Left ventricle myocardium superior (tissue), 1 donor: ENCODE results near the gene MFSD1. TPM values are rescaled to one million over a fixed set of nuclear protein-coding genes. Genes with fewer than 3 reads are reported as not detected.

Source experiments
- ATAC-seq: fragments of 200-7000 bp; cut with Tn5 transposase; one replicate; pipeline ENCODE4 v1.9.1; 2020; ENCODE audit warnings: mild to moderate bottlenecking, moderate library complexity
- DNase-seq: peaks from one replicate; pipeline ENCODE4 v3.0.0-alpha.2; 2020
- intact Hi-C: fragments of 100-400 bp; cut with micrococcal nuclease; formaldehyde crosslinking; loops from one replicate; pipeline ENCODE4 v1.11.0; 2022
- total RNA-seq: library from RNA; stranded (reverse); fragmentation: NEBNext Ultra II Directional; extraction: Animal tissue kit (Norgen Biotek cat#: 25700); gene quantifications from one replicate; pipeline ENCODE4 v1.2.1, GENCODE V29; 2021
- donor health status: DM: no; HTN: yes; CAD: no; lungs with severe emphysema.

Gene MFSD1
- total RNA-seq, 1 donor from 2014 or later, result 34.3 TPM

DNA sequence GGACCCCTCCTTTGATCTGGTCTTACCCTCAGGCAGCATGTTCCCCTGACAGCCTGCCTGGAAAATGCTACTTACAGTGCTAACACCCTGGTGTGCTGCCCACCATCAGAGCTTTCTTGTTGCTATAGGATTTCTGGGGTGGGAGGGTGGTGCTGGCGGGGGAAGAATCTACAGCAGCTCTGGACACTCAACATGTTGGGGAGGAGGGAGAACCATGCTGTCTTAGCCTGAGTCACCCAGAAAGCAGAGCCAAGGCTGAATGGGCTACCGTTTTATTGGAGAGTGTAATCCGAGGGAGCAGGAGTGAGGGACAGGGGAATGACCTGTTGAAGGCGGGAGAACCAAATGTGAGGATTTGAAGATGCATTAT is 45.6 kb downstream of the MFSD1 start:
- intact Hi-C loops, result loop anchor here (2.0 kb wide), 1 partner anchor 413 kb away; no protein-coding TSS in a partner anchor
- ATAC-seq (no peak), DNase-seq (no peak)

DNA sequence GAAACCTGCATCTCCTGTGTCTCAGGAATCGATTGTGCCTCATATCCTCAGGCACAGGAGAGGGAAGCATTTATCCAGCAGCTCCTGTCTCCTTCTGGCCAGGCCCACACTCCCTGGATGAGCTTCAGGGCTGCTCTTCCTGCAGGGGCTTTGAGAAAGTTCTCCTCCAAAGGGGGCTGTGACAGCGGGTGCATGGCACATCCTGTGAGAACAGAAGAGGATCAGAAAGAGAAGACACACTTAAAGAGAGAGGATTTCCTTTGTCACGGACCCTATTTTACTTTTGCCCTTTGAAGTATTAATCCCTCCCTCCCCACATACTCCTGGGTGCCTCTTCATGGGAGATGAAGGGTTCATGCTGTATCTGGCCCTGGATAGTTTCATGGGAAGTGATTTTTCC is 46.0 kb downstream of the MFSD1 start:
- no peak for ATAC-seq
- intact Hi-C loops, result loop anchor here (2.0 kb wide), 1 partner anchor 413 kb away; no protein-coding TSS in a partner anchor

DNA sequence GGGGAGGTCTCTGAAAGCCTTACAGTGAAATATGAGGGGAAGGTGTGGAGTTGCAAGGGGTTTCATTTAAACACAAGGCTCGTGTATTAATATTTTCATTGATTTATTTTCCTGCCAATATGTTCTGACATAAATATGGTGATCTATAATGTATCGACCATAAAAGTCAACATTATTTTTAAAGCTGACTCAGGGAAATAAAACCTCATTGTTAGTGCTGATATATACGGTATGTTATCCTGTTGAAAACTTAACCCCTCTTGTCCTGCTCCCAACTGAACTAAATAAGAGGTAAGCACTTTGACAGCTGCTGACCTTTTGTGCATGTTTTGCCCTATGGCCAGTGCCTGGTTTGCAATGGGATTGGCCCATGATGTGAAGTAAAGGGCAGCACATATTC is 47.9 kb downstream of the MFSD1 start:
- DNase-seq, result no peak
- intact Hi-C loops, result no loop called here
- ATAC-seq, result no peak

More for the DNA sequence above, 46.0 kb downstream of the MFSD1 start:
- DNase-seq, result no peak

DNA sequence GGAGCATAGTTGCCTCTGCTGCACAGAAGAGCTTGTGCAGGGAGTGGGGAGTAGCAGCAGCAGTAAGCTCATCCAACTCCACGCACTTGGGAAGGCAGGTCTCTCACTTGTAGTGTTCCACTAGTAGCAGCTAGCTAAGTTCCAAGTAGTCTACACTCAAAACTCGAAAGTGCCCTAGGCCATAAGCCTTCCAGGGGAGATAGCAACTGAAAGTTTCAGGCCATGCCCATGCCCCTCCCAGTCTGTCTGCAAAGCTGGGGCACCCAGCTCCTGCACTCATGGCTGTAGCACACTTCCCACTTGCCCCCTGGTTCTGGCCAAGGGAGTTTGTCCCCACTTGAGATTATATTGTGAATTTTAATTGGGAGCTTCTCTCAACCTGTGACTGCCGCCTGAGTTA is 57.5 kb downstream of the MFSD1 start:
- ATAC-seq, result no peak
- DNase-seq, result no peak
- intact Hi-C loops, result no loop called here

DNA sequence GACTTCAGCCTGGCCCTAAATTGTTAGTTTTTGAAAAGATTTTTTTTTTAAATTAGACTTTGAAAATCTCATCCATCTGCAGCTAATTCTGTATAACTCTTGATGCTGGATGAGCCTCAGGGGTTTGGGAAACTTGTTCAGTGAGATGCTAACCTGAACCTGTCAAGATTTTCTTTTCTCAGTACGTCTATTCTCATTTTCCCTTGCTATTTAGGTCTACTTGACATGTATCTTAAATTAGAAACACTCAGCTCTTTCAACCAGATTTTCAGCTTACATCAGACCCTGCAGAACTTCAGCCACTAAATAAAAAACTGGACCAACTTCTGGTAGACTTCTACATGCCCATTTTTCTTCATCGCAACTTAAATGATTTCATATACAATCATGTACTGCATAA is 61.4 kb downstream of the MFSD1 start:
- ATAC-seq, result no peak
- intact Hi-C loops, result no loop called here
- DNase-seq, result no peak

DNA sequence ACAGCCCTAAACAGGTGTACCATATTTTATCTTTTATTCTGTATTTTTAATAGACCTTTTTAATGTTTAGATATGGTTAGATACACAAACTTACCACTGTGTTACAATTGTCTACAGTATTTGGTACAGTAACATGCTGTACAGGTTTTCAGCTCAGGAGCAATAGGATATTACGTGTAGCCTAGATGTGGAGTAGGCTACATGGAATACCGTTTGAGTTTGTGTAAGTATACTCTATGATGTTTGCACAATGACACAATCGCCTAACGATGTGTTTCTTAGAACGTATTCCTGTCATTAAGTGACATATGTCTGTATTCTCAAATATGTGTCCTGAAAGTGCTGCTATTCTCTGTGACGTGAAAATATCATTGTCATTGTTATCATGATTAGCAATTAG is 62.6 kb downstream of the MFSD1 start:
- ATAC-seq, result no peak
- intact Hi-C loops, result no loop called here

DNA sequence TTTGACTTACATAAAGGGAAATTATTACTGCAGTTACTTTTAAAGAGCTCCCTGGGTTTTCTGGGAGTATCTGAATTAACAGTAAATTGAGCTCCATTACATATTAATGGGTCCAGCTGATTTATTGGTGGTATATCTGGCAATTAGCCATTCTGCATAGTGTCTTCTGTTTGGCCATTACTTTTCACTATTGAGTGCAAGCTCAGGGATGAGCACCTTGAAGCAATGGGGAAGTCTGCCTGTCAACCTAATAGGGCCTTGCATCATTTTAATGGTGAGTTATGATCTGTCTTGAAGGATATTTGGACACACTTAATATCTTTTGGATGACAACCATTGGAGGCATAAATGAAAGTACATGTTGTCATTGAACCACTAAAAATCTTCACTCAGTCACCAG is 73.8 kb downstream of the MFSD1 start:
- no peak for DNase-seq
- intact Hi-C loops, result no loop called here
- ATAC-seq, result no peak

More for the DNA sequence above, 62.6 kb downstream of the MFSD1 start:
- no peak for DNase-seq

Other genes with a start within 250 kb of the MFSD1 start
- gene MLF1, start 230.9 kb upstream of the MFSD1 start, total RNA-seq, result 234 TPM
- 65.1 TPM for gene GFM1, start 157.5 kb upstream of the MFSD1 start, total RNA-seq
- gene LXN, start 129.4 kb upstream of the MFSD1 start, total RNA-seq, result 3.3 TPM
- 14.6 TPM for gene RARRES1, start 69.6 kb upstream of the MFSD1 start, total RNA-seq